CD4-positive, alpha-beta T cell treated with Interleukin-17A for 1 hour (primary cell): Measurements from ENCODE around the gene KATNBL1.
"Not testable (repeated sequence)": the region's sequence is repeated elsewhere in the genome, so short reads cannot be mapped to it uniquely, and the experiment has no call there.

ENCODE experiments used
- DNase-seq: peaks from one replicate; pipeline ENCODE4 v3.0.0-alpha.2; 2020

KATNBL1 gene

DNA sequence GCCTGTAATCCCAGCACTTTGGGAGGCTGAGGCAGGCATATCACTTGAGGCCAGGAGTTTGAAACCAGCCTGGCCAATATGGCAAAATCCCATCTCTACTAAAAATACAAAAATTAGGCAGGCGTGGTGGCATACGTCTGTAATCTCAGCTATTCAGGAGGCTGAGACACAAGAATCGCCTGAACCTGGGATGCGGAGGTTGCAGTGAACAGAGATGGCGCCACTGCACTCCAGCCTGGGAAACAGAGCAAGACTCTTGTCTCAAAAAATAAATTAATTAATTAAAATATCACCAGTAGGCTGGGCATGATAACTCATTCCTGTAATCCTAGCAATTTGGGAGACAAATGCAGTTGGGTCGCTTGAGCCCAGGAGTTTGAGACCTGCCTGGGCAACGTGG is 16.6 kb downstream of the KATNBL1 start:
- DNase-seq, result not testable (repeated sequence)

- DNase-seq, result no peak
These were observed 21.2 kb downstream of the KATNBL1 start for GRCh38 chr15:34188711-34189110.

DNA sequence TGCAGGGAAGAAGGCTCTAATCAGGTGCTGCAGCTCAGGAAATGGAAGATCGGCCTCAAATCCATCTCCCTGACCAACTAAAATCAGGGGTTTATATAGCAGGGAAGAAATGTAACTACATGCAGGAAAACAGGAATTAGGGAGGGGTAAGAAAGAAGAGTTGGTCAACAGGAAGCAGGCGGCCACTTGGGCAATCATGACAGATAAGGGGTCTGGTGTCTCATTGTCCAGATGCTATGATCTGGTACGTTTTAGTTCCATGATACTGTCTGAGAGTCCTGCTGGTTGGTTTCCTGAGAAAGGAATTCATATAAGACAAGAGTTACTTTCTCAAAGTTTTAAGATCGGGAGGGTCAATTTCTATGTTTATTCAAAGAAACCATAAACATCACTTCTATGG is 24.2 kb downstream of the KATNBL1 start:
- no peak for DNase-seq

DNA sequence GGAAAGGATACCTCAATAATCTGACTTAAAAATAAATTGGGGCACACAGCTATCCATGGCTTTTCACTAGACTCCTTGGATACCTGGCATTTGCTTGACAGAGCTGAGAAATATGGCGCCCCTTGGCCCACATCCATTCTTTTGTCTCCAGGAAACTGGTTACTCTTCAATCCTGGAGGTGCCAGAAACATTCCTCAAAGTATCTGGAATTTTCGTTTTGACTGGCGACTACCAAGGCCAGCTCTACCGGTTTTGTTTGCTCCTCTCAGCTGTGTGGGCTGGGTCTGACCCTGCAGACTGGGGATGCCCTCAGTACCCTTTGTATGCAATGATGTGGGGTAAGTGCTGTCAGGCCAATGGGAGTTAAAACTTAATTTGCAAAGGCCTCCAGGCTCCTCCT is 27.0 kb downstream of the KATNBL1 start:
- no peak for DNase-seq

- DNase-seq, result no peak
These were observed 30.7 kb downstream of the KATNBL1 start for GRCh38 chr15:34179234-34179633.

GRCh38 chr15:34165987-34166573 is 43.8 kb downstream of the KATNBL1 start:
- DNase-seq, result not testable (repeated sequence)

DNA sequence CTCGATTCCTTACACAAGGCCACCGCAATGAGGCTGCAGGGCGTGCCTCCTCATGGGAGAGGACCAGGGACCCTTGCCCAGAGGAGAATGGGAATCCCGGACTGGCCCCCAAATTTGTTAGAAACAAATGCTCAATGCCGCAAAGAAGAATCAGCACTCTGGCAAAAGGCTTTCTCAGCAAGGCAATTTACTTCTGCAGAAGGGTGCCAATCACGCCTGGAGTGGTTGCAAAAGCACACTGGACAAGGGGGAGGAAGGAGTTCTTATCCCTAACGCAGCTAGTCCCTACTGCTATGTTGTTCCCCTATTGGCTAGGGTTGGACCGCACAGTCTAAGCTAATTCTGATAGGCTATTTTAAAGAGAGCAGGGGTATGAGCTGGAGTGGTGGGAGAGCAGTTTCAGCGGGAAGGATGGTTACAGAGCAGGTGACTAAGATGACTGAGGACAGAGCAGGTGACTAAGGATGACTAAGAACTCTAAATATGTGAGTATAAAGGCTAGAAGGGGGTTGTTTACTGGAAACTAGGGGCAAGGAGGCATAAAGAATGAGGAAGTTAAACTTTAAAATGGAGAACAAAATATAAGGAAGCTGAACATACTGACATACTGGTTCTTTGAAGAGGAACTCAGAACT is 48.5 kb downstream of the KATNBL1 start:
- no peak for DNase-seq

- DNase-seq, result no peak
These were observed 49.2 kb downstream of the KATNBL1 start for GRCh38 chr15:34160735-34161134.

- DNase-seq, result no peak
These were observed 51.5 kb downstream of the KATNBL1 start for GRCh38 chr15:34158355-34158754.

DNA sequence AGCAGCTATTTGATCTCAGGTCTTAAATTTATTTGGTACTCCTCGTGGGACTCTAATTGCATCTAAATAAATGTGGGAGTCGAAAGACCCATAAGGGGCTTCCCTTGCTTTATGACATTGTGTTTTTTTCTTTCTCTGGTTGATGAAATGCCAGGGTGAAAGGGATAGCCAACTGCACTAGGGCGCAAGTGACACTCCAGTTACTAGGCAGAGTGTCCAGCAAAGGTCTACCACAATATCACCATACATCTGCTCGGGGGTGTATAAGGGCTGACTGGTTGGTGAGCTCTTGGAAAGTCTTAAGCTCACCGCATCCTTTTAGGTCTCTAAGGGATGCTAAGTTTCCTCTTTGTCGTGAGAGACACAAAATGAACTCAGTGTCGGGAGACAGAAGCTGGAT is 54.0 kb downstream of the KATNBL1 start:
- no peak for DNase-seq

GRCh38 chr15:34154725-34155204 is 55.1 kb downstream of the KATNBL1 start:
- DNase-seq, result no peak

DNA sequence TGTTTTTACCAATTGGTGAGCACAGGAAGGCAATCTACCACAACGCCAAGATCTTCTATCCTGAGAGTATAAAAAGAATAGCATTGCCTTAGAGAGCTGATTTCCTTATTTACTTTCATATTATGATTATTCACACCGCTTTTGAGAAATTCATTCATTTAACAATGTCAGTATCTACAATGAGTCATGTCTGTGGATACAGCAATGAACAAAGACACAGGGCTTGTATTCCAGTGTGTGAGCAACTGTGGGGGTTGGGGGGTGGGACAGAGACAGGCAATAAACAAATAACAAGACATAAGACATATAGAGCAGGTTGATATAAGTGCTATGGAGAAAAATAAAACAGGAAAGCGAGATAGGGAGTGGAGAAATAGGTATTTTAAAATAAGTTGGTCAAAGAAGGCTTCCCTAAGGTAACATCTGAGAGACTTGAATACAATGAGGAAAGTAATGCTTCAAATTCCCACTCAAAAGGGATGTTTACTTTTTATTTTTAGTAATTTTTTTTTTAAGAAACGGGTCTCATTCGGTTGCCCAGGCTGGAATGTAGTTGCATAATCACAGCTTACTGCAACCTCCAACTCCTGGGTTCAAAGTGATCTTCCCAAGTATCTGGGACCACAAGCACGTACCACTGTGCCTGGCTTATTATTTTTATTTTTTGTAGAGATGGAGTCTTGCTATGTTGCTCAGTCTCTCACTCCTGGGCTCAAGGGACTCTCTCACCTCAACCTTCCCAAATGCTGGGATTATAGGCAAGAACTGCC is 62.3 kb downstream of the KATNBL1 start:
- no peak for DNase-seq

GRCh38 chr15:34133511-34133910 is 76.4 kb downstream of the KATNBL1 start:
- DNase-seq, result no peak

DNA sequence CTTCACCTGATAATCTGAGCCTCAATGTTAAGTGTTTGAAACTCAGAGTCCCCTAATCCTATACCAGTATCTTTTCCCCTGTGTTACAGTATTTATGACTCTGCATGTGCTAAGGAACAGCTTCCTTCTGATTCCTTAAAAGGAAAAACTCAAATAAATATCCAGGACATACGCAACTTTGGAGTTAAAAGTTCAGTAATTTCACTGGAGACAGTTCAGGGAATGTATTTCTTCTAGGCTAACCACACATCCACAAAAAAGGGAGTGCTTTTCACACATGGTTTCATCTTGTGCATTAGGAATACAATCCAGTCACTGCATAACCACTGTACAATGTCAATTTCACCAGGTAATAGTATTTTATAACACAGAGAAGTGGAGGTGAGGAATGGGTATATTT is 77.0 kb downstream of the KATNBL1 start:
- no peak for DNase-seq

DNA sequence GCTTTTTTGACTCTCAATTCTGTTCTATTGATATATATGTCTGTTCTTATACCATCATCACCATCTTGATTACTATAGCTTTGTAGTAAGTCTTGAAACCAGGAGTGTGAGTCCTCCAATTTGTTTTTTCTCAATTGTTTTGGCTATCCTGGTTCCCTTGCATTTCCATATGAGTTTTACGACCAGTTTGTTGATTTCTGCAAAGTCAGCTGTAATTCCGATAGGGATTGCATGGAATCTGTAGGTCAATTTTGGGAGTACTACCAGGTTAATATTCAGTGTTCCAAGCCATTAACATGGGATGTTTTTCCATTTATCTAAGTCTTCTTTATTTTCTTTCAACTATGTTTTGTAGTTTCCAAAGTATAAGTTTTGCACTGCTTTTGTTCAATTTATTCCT is 81.0 kb downstream of the KATNBL1 start:
- no peak for DNase-seq

DNA sequence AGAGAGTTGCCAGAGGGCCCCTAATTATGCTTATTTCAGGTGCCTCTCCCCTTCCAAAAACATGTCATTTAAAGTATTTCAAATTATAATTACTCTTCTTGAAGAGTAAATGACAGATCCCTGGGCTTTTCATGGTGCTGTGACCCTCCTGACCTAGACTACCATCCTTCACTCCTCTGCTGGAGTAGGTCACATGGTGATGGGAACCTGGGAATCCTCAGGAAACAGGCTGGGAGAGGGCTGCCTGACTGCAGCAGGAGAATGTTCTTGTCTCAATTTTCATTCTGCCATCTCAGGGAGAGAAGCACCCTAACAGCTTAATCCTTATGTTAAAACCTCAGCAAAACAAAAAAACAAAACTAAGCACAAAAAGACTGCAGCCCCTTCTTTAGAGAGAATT is 83.4 kb downstream of the KATNBL1 start:
- DNase-seq, result no peak

GRCh38 chr15:34125945-34126344 is 84.0 kb downstream of the KATNBL1 start:
- DNase-seq, result no peak

DNA sequence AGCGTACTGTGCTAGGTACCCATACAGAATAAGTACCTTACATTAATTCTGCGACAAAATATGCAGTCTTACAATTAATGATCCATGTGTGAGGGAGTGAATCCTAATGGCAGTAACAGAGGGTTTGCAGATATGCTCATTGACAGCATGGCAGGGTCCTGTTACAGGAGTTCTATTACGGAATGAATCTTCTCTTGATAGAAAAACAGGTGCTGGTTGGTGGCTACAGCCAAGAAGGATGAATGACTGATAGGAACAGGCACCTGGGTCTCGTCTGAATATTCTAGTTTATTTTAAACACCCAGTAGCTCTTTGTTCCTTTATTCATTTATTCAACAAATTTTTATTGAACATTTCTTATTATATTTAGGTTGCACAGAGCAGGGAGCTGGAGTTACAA is 85.2 kb downstream of the KATNBL1 start:
- DNase-seq, result no peak

GRCh38 chr15:34122771-34123183 is 87.1 kb downstream of the KATNBL1 start:
- no peak for DNase-seq

DNA sequence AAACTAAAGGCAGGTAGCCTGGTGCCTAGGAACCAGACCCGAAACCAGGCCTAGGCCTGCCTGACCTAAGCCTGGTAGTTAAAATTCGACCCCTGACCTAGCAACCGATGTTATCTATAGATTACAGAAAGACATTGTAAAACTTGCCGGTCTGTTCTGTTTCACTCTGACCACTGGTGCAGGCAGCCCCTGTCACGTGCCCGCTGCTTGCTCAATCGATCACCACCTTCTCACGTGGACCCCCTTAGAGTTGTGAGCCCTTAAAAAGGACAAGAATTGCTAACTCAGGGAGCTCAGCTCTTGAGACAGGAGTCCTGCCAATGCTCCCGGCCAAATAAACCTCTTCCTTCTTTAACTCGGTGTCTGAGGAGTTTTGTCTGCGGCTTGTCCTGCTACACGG is 88.1 kb downstream of the KATNBL1 start:
- not testable (repeated sequence) for DNase-seq

DNA sequence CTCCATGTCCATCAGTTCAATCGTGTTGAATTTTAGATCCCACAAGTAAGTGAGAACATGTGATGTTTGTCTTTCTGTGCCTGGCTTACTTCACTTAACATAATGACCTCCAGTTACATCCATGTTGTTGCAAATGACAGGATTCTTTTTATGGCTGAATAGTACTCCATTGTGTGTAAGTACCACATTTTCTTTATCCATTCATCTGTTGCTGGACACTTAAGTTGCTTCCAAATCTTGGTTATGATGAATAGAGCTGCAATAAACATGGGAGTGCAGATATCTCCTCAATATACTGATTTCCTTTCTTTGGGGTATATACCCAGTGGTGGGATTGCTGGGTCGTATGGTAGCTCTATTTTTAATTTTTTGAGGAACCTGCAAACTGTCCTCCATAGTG is 89.5 kb downstream of the KATNBL1 start:
- DNase-seq, result not testable (repeated sequence)

- DNase-seq, result no peak
These were observed 90.6 kb downstream of the KATNBL1 start for GRCh38 chr15:34119291-34119690.

DNA sequence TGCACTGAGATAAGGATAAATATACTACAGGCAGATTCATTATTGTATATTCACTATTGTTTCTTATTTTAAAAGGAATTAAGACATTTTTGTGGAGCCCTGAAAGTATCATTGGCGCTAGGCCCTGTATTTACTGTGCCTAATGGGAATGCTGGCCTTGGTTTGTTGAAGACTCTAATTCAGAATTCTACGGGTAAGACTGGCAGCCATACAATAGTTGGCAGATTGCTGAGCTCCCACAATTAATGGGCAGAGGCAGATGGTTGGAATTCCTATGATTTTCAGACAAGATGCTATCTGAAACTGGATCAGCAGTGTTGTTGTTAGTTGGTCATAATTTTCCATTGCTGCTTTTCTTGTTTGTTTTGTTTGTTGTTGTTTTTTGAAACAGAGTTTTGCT is 93.3 kb downstream of the KATNBL1 start:
- DNase-seq, result no peak

DNA sequence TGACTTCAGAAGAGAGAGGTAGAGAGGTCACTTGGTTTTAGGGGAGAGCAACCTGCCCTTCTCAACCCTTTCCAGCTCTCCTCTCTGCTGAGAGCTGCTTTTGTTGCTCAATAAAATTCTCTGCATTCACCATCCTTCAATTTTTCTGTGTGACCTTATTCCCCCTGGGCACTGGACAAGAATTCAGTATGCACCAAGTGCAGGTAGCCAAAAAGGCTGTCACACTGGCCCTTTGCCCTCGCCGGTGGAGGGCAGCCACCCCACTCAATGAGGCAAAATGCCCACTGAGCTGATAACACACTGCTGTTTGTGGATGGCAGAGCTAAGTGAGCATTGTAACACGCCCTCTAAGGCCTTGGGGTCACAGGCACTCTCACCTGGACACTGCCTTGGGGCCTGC is 95.2 kb downstream of the KATNBL1 start:
- no peak for DNase-seq
